ENCODE data around the gene APOF. TPM values are rescaled to one million over a fixed set of nuclear protein-coding genes. Genes with fewer than 3 reads are reported as not detected.

Gene APOF
- total and polyA plus RNA-seq, 2 of the 13 experiments (the other 11 are each of a cell fraction or from before 2014, with no cell fraction given), result 3.3 to 23.9 TPM

DNA sequence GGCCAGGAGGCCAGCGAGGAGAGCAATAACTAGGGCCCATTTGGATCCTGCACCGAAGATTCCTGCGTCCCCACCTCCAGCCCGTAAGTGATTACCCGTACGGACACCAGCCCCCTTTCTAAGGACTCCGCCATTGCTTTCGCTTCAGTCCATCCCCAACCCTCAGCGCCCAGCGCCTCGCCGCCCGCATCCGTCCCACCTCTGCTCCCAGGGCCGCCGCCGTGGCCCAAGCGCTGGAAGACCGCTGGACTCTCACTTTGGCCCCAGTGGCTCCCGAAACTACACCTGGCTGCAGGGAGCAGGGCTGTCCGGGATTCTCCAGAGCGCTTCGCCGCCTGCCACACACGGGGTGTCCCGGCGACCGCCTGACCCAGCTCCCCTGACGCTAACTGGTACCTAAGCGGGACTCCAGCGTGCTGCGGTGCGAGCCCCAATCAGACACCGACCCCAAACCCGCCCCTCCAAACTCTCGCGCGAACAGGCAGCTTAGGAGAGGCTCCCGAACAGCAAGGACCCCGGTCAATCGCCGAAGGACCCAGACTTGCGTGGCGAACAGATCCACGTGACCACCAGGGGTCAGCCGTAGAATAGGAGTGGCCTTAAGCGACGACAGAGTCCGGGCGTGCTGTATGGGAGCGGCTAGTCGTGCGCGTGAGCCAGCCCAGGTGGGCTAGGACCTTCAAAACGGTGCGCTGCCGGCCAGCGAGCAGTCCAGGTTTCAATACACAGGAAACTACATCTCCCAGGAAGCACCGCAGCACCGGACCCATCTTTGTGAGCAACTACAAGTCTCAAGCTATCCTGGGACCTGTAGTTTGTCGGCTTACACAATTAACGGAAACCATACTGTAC lies 46.8 kb downstream of the APOF start, which contains the start of gene CNPY2 (continued):
- TF ChIP-seq ZC3H4 (CRISPR knock-in tag; IDR thresholded peaks at IDR 0.05; ENCODE audit: borderline replicate concordance) (no peak; the same call in 1 of the 2 replicates), HNRNPH1 (optimal IDR thresholded peaks at IDR 0.05; ENCODE audit: low read depth, low read length) (no peak), MXI1 (IDR thresholded peaks at IDR 0.05; ENCODE audit: borderline replicate concordance, low read depth, low read length) (peak; percentile 91), POLR2AphosphoS5 (IDR thresholded peaks at IDR 0.05; ENCODE audit: low read depth, low read length) (peak; percentile 79), MED13 (CRISPR knock-in tag; IDR thresholded peaks at IDR 0.05) (peak; percentile 60; the same call in 1 of the 2 replicates), MEIS1 (CRISPR knock-in tag; IDR thresholded peaks at IDR 0.05; ENCODE audit: borderline replicate concordance) (no peak), SUZ12 (IDR thresholded peaks at IDR 0.05; ENCODE audit: low read depth, low read length) (peak; percentile 98), PHF21A (CRISPR knock-in tag; IDR thresholded peaks at IDR 0.05) (peak; percentile 89), RBAK (CRISPR knock-in tag; IDR thresholded peaks at IDR 0.05) (no peak), HMG20B (CRISPR knock-in tag; conservative IDR thresholded peaks at IDR 0.05) (0 out of 2 replicates have a peak, but pooled peaks have one; percentile 24), MEF2D (CRISPR knock-in tag; IDR thresholded peaks at IDR 0.05) (peak; percentile 46; the same call in 1 of the 2 replicates), MTF2 (CRISPR knock-in tag; IDR thresholded peaks at IDR 0.05; ENCODE audit: borderline replicate concordance) (0 out of 2 replicates have a peak, but pooled peaks have one; percentile 60), ZNF737 (CRISPR knock-in tag; IDR thresholded peaks at IDR 0.05; ENCODE audit: borderline replicate concordance) (no peak), ZNF451 (CRISPR knock-in tag; IDR thresholded peaks at IDR 0.05) (no peak), ZNF484 (CRISPR knock-in tag; IDR thresholded peaks at IDR 0.05; ENCODE audit: borderline replicate concordance, low read depth) (no peak), EED (CRISPR knock-in tag; IDR thresholded peaks at IDR 0.05) (no peak)
- TF ChIP-seq, protein P1, sequence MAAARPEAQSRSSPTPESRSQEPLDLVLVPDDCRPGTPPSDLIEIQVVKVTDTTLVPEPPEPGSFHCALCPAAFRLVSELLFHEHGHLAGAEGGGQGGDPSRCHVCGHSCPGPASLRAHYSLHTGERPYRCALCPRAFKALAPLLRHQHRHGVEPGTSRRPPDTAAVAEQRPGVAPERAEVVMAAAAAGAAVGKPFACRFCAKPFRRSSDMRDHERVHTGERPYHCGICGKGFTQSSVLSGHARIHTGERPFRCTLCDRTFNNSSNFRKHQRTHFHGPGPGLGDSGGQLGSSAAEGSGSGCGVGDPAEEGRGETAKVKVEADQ (CRISPR knock-in tag; IDR thresholded peaks at IDR 0.05; ENCODE audit: borderline replicate concordance), result no peak
- TF ChIP-seq, protein P2, sequence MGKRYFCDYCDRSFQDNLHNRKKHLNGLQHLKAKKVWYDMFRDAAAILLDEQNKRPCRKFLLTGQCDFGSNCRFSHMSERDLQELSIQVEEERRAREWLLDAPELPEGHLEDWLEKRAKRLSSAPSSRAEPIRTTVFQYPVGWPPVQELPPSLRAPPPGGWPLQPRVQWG (CRISPR knock-in tag; IDR thresholded peaks at IDR 0.05; ENCODE audit: borderline replicate concordance, low read depth), result no peak
- TF ChIP-seq, protein P3, sequence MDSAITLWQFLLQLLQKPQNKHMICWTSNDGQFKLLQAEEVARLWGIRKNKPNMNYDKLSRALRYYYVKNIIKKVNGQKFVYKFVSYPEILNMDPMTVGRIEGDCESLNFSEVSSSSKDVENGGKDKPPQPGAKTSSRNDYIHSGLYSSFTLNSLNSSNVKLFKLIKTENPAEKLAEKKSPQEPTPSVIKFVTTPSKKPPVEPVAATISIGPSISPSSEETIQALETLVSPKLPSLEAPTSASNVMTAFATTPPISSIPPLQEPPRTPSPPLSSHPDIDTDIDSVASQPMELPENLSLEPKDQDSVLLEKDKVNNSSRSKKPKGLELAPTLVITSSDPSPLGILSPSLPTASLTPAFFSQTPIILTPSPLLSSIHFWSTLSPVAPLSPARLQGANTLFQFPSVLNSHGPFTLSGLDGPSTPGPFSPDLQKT (CRISPR knock-in tag; IDR thresholded peaks at IDR 0.05; ENCODE audit: borderline replicate concordance), result no peak
- TF ChIP-seq, protein P4, sequence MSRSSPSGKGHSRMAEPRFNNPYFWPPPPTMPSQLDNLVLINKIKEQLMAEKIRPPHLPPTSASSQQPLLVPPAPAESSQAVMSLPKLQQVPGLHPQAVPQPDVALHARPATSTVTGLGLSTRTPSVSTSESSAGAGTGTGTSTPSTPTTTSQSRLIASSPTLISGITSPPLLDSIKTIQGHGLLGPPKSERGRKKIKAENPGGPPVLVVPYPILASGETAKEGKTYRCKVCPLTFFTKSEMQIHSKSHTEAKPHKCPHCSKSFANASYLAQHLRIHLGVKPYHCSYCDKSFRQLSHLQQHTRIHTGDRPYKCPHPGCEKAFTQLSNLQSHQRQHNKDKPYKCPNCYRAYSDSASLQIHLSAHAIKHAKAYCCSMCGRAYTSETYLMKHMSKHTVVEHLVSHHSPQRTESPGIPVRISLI (CRISPR knock-in tag; IDR thresholded peaks at IDR 0.05; ENCODE audit: borderline replicate concordance), result peak; percentile 9; the same call in 1 of the 2 replicates
- TF ChIP-seq, protein P5, sequence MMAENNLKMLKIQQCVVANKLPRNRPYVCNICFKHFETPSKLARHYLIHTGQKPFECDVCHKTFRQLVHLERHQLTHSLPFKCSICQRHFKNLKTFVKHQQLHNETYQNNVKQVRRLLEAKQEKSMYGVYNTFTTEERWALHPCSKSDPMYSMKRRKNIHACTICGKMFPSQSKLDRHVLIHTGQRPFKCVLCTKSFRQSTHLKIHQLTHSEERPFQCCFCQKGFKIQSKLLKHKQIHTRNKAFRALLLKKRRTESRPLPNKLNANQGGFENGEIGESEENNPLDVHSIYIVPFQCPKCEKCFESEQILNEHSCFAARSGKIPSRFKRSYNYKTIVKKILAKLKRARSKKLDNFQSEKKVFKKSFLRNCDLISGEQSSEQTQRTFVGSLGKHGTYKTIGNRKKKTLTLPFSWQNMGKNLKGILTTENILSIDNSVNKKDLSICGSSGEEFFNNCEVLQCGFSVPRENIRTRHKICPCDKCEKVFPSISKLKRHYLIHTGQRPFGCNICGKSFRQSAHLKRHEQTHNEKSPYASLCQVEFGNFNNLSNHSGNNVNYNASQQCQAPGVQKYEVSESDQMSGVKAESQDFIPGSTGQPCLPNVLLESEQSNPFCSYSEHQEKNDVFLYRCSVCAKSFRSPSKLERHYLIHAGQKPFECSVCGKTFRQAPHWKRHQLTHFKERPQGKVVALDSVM (CRISPR knock-in tag; IDR thresholded peaks at IDR 0.05), result peak; percentile 44; the same call in 1 of the 2 replicates
- TF ChIP-seq, protein P6, sequence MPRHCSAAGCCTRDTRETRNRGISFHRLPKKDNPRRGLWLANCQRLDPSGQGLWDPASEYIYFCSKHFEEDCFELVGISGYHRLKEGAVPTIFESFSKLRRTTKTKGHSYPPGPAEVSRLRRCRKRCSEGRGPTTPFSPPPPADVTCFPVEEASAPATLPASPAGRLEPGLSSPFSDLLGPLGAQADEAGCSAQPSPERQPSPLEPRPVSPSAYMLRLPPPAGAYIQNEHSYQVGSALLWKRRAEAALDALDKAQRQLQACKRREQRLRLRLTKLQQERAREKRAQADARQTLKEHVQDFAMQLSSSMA (CRISPR knock-in tag; IDR thresholded peaks at IDR 0.05), result peak; percentile 92
